H9 (cell line): ENCODE results near the gene THPO. TPM values are rescaled to one million over a fixed set of nuclear protein-coding genes. Genes with fewer than 3 reads are reported as not detected.

Experiments
- DNase-seq: peaks from one replicate; pipeline ENCODE4 v3.0.0-alpha.2; 2017
- H2AFZ ChIP-seq: one replicate; pipeline ENCODE4 v1.6.1; 2013; ENCODE audit warnings: mild to moderate bottlenecking, low read length, control low read depth, moderate library complexity
- H2AK5ac ChIP-seq: 2 replicates; pipeline ENCODE4 v1.6.1; 2013; ENCODE audit warnings: low read length, control low read depth, mixed read lengths; ENCODE audit not compliant: insufficient read length
- H2BK120ac ChIP-seq: one replicate; pipeline ENCODE4 v1.6.1; 2013; ENCODE audit warnings: low read depth, mild to moderate bottlenecking, low read length, control low read depth, inconsistent platforms; ENCODE audit not compliant: poor library complexity, severe bottlenecking
- H2BK12ac ChIP-seq: 2 replicates; pipeline ENCODE4 v1.6.1; 2013; ENCODE audit warnings: low read length, control low read depth, mixed read lengths, low read depth; ENCODE audit not compliant: insufficient read length
- H2BK15ac ChIP-seq: 2 replicates; pipeline ENCODE4 v1.6.1; 2013; ENCODE audit warnings: low read depth, low read length, control low read depth
- H2BK20ac ChIP-seq: one replicate; pipeline ENCODE4 v1.6.1; 2013; ENCODE audit warnings: low read depth, mild to moderate bottlenecking, low read length, control low read depth, inconsistent platforms; ENCODE audit not compliant: poor library complexity, severe bottlenecking
- H2BK5ac ChIP-seq: 2 replicates; pipeline ENCODE4 v1.6.1; 2013; ENCODE audit warnings: low read length, control low read depth, mixed read lengths; ENCODE audit not compliant: insufficient read length
- H3K14ac ChIP-seq: 2 replicates; pipeline ENCODE4 v1.6.1; 2013; ENCODE audit warnings: low read length, control low read depth; ENCODE audit not compliant: insufficient read depth
- H3K18ac ChIP-seq: 2 replicates; pipeline ENCODE4 v1.6.1; 2013; ENCODE audit warnings: low read depth, mild to moderate bottlenecking, mixed read lengths, low read length, control low read depth; ENCODE audit not compliant: insufficient read length
- H3K23ac ChIP-seq: 2 replicates; pipeline ENCODE4 v1.6.1; 2013; ENCODE audit warnings: low read length, control low read depth, mixed read lengths, low read depth; ENCODE audit not compliant: insufficient read length
- H3K23me2 ChIP-seq: 2 replicates; pipeline ENCODE4 v1.6.1; 2013; ENCODE audit warnings: low read depth, mild to moderate bottlenecking, mixed read lengths, low read length, control low read depth; ENCODE audit not compliant: insufficient read length, poor library complexity, severe bottlenecking
- H3K27ac ChIP-seq: 2 replicates; pipeline ENCODE4 v1.5.1; 2013; ENCODE audit warnings: low read length, control low read depth, mixed read lengths, low read depth; ENCODE audit not compliant: insufficient read length
- H3K27me3 ChIP-seq: 2 replicates; pipeline ENCODE4 v1.6.1; 2013; ENCODE audit warnings: low read length, control low read depth, inconsistent platforms; ENCODE audit not compliant: insufficient read depth
- H3K4ac ChIP-seq: 2 replicates; pipeline ENCODE4 v1.6.1; 2013; ENCODE audit warnings: low read depth, mild to moderate bottlenecking, control low read depth, inconsistent platforms, low read length, moderate library complexity
- H3K4me1 ChIP-seq: 2 replicates; pipeline ENCODE4 v1.6.1; 2013; ENCODE audit warnings: low read length, control low read depth, inconsistent platforms; ENCODE audit not compliant: insufficient read depth
- H3K4me2 ChIP-seq: 2 replicates; pipeline ENCODE4 v1.6.1; 2013; ENCODE audit warnings: low read length, control low read depth, mixed read lengths; ENCODE audit not compliant: insufficient read length, insufficient read depth
- H3K56ac ChIP-seq: 2 replicates; pipeline ENCODE4 v1.6.1; 2013; ENCODE audit warnings: low read depth, mild to moderate bottlenecking, mixed read lengths, low read length, control low read depth; ENCODE audit not compliant: insufficient read length
- H3K79me1 ChIP-seq: 2 replicates; pipeline ENCODE4 v1.6.1; 2013; ENCODE audit warnings: low read depth, mild to moderate bottlenecking, moderate library complexity, low read length, control low read depth, inconsistent platforms; ENCODE audit not compliant: insufficient read depth, poor library complexity, severe bottlenecking
- H3K79me2 ChIP-seq: 2 replicates; pipeline ENCODE4 v1.6.1; 2013; ENCODE audit warnings: low read length, control low read depth, inconsistent platforms; ENCODE audit not compliant: insufficient read depth
- H3K9ac ChIP-seq: 2 replicates; pipeline ENCODE4 v1.6.1; 2013; ENCODE audit warnings: low read length, control low read depth, mixed read lengths; ENCODE audit not compliant: insufficient read length; ENCODE audit errors: extremely low read depth
- H3K9me3 ChIP-seq: one replicate; pipeline ENCODE4 v1.6.1; 2013; ENCODE audit warnings: low read depth, low read length, inconsistent platforms; ENCODE audit not compliant: control insufficient read depth
- H3T11ph ChIP-seq: one replicate; pipeline ENCODE4 v1.6.1; 2013; ENCODE audit warnings: mild to moderate bottlenecking, low read length, control low read depth, inconsistent platforms
- H4K20me1 ChIP-seq: one replicate; pipeline ENCODE4 v1.6.1; 2013; ENCODE audit not compliant: control insufficient read depth, insufficient read length, insufficient read depth
- H4K5ac ChIP-seq: 2 replicates; pipeline ENCODE4 v1.6.1; 2013; ENCODE audit warnings: low read depth, mild to moderate bottlenecking, mixed read lengths, low read length, control low read depth; ENCODE audit not compliant: insufficient read length
- H4K8ac ChIP-seq: replicated peaks from 2 replicates; pipeline ENCODE4 v1.6.1; 2013; ENCODE audit warnings: low read length, control low read depth, mixed read lengths, low read depth; ENCODE audit not compliant: insufficient read length
- H4K91ac ChIP-seq: 2 replicates; pipeline ENCODE4 v1.6.1; 2013; ENCODE audit warnings: low read depth, mild to moderate bottlenecking, moderate library complexity, mixed read lengths, low read length, control low read depth; ENCODE audit not compliant: insufficient read length
- H3K27ac Mint-ChIP-seq, 3 experiments: 2 replicates in 2 of 3; 3 replicates in 1 of 3; pipeline ENCODE4 v1.8.0; 2020 to 2021; ENCODE audit warnings: mixed read lengths in 3 of 3, mild to moderate bottlenecking in 1 of 3, moderate library complexity in 1 of 3
- H3K27me3 Mint-ChIP-seq: 2 replicates; pipeline ENCODE4 v1.8.0; 2021; ENCODE audit warnings: low read depth, mild to moderate bottlenecking, moderate library complexity, mixed read lengths
- H3K36me3 Mint-ChIP-seq, 3 experiments: 2 replicates in 2 of 3; 3 replicates in 1 of 3; pipeline ENCODE4 v1.8.0; 2020 to 2021; ENCODE audit warnings: low read depth in 3 of 3, mixed read lengths in 3 of 3; ENCODE audit not compliant: insufficient read depth in 1 of 3
- H3K4me1 Mint-ChIP-seq, 2 experiments: 2 replicates each; pipeline ENCODE4 v1.8.0; 2020; ENCODE audit warnings: mixed read lengths in 2 of 2
- H3K4me3 Mint-ChIP-seq, 2 experiments: 2 replicates in 1 of 2; 3 replicates in 1 of 2; pipeline ENCODE4 v1.8.0; 2020 to 2021; ENCODE audit warnings: mild to moderate bottlenecking in 2 of 2, mixed read lengths in 2 of 2, moderate library complexity in 1 of 2
- H3K9me3 Mint-ChIP-seq, 2 experiments: 2 replicates in 1 of 2; 3 replicates in 1 of 2; pipeline ENCODE4 v1.8.0; 2020; ENCODE audit warnings: mild to moderate bottlenecking in 2 of 2, mixed read lengths in 2 of 2, moderate library complexity in 1 of 2
- CTCF ChIP-seq: fragments of 200-600 bp; sonication (generic); conservative IDR thresholded peaks from 3 replicates; pipeline ENCODE4 v1.8.0; 2021; ENCODE audit warnings: antibody characterized with exemption, mild to moderate bottlenecking
- WGBS: extraction: QIAGEN DNeasy Blood & Tissue Kit; methylation state at CpG from one replicate; pipeline ENCODE4 v1.1.7; 2013; ENCODE audit warnings: missing lambda C conversion rate, low lambda C conversion rate, mixed read lengths; ENCODE audit not compliant: insufficient read length; ENCODE audit errors: extremely low coverage; 5-methylcytosine and 5-hydroxymethylcytosine counted together
- total RNA-seq: library from RNA; stranded (reverse); gene quantifications from 2 replicates; pipeline ENCODE4 v1.2.1, GENCODE V29; 2021

THPO gene
- total RNA-seq, 1 experiment from 2014 or later = 0.85 TPM

DNA sequence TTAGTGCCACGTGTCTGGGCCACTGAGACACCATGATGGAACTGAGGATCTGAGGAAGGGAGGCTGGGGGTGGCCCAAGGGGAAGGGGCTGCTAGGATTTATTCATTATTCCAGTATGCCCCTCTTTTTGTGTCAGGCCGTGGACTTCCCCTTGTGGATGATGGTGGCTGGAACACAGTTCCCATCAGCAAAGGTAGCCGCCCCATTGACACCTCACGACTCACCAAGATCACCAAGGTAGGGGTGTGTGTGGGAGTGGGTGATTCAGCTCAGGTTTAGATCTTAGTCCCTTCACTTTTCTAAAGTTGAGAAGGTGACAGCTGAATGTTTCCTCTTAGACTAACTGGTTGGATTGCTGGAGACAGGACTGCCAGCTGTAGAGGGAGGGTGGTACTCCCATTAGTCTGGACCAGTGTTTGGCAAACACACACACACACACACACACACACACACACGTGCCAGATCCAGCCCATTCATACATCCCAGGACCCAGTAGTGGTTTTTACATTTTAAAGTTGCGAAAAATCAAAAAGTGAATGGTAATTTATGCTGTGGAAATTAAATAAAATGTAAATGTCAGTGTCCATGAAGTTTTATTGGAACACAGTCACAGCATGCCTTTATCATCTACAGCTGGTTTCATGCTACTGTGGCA, 52.2 kb downstream of the THPO start:
- no peak overlapping the region for H4K5ac ChIP-seq
- H2AK5ac ChIP-seq = no peak overlapping the region
- H3K23ac ChIP-seq = no peak overlapping the region
- H2BK15ac ChIP-seq = no peak overlapping the region
- no peak overlapping the region for H2BK5ac ChIP-seq
- H4K8ac ChIP-seq = no peak overlapping the region
- no peaks in the 10 kb centered on the region for H3K79me2 ChIP-seq
- no peak overlapping the region for H3K4ac ChIP-seq
- H4K91ac ChIP-seq = no peak overlapping the region
- no peak overlapping the region for H2BK120ac ChIP-seq
- no peak overlapping the region for H3K4me2 ChIP-seq
- TF ChIP-seq CTCF = no peak
- Mint-ChIP-seq H3K27ac (no peak overlapping the region), H3K36me3 (peaks cover 89 to 98% (median 97%) of the 10 kb centered on the region in 3 experiments), H3K27me3 (no peaks in the 10 kb centered on the region; the same call in none of the 2 replicates), H3K4me1 (no peaks in the 10 kb centered on the region), H3K9me3 (no peaks in the 10 kb centered on the region), H3K4me3 (no peak overlapping the region)
- H3K9me3 ChIP-seq = no peaks in the 10 kb centered on the region
- WGBS = no CpG with 5 or more reads among the region's 6 CpGs
- no peak overlapping the region for H3K14ac ChIP-seq
- no peak overlapping the region for H3T11ph ChIP-seq
- H2AFZ ChIP-seq = no peak overlapping the region
- H3K23me2 ChIP-seq = no peaks in the 10 kb centered on the region
- no peak for DNase-seq
- H2BK20ac ChIP-seq = no peak overlapping the region
- H2BK12ac ChIP-seq = no peak overlapping the region
- no peaks in the 10 kb centered on the region for H4K20me1 ChIP-seq
- no peaks in the 10 kb centered on the region for H3K4me1 ChIP-seq
- no peak overlapping the region for H3K18ac ChIP-seq
- no peak overlapping the region for H3K56ac ChIP-seq
- H3K27me3 ChIP-seq = no peaks in the 10 kb centered on the region
- no peak overlapping the region for H3K27ac ChIP-seq
- H3K9ac ChIP-seq = no peak overlapping the region
- H3K79me1 ChIP-seq = no peaks in the 10 kb centered on the region
